Sigmoid colon (tissue), 4 donors: ENCODE data around the gene AASDH.

Experiments used
- CTCF ChIP-seq, 4 experiments: fragments of 450-650 bp in 3 of 4; fragments of 200-600 bp in 1 of 4; IDR thresholded peaks; one replicate each; pipeline ENCODE4 v1.5.1; 2016 to 2019; ENCODE audit warnings: antibody characterized with exemption in 4 of 4, mild to moderate bottlenecking in 3 of 4, moderate library complexity in 2 of 4
- EP300 ChIP-seq, 4 donors: sonication (generic); formaldehyde crosslinking; IDR thresholded peaks; one replicate each; pipeline ENCODE4 v1.6.1; 2017; ENCODE audit warnings: antibody characterized with exemption in 4 of 4
- POLR2A ChIP-seq, 2 donors: fragments of 450-650 bp; IDR thresholded peaks; one replicate each; pipeline ENCODE4 v1.6.1; 2016; ENCODE audit warnings: antibody characterized with exemption in 2 of 2, mild to moderate bottlenecking in 2 of 2, moderate library complexity in 2 of 2

GRCh38 chr4:56388306-56388705 lies 1.0 kb upstream of the AASDH start:
- no peak for TF ChIP-seq CTCF (IDR thresholded peaks at IDR 0.05)
- TF ChIP-seq POLR2A (IDR thresholded peaks at IDR 0.05), result no peak
- no peak for TF ChIP-seq EP300 (IDR thresholded peaks at IDR 0.05)
